KMS-11 (cell line): ENCODE results near the gene ANKRD29.
A peak's percentile ranks its signal among the peaks of the same experiment; 100 is the strongest.
"Not testable (repeated sequence)": the region's sequence is repeated elsewhere in the genome, so short reads cannot be mapped to it uniquely, and the experiment has no call there.

Source experiments
- H2AFZ ChIP-seq: fragments of 200-600 bp; sonication (generic); 2 replicates; pipeline ENCODE4 v1.6.1; 2016; ENCODE audit warnings: antibody characterized with exemption, mixed run types, low read depth
- H3K27ac ChIP-seq: fragments of 200-600 bp; sonication (generic); 2 replicates; pipeline ENCODE4 v1.6.1; 2016; ENCODE audit warnings: mild to moderate bottlenecking, mixed run types
- H3K27me3 ChIP-seq: fragments of 200-600 bp; sonication (generic); 2 replicates; pipeline ENCODE4 v1.6.1; 2017; ENCODE audit warnings: mild to moderate bottlenecking, low read depth, mixed run types, moderate library complexity; ENCODE audit not compliant: insufficient read depth
- H3K36me3 ChIP-seq: fragments of 200-600 bp; sonication (generic); 2 replicates; pipeline ENCODE4 v1.6.1; 2017; ENCODE audit warnings: mild to moderate bottlenecking, mixed run types; ENCODE audit not compliant: insufficient read depth
- H3K4me1 ChIP-seq: fragments of 200-600 bp; sonication (generic); 2 replicates; pipeline ENCODE4 v1.6.1; 2016; ENCODE audit warnings: mild to moderate bottlenecking, low read depth, mixed run types; ENCODE audit not compliant: poor library complexity, severe bottlenecking
- H3K4me2 ChIP-seq: fragments of 200-600 bp; sonication (generic); 2 replicates; pipeline ENCODE4 v1.7.0; 2016; ENCODE audit warnings: mild to moderate bottlenecking, mixed run types
- H3K4me3 ChIP-seq: fragments of 200-600 bp; sonication (generic); IDR thresholded peaks from 2 replicates; pipeline ENCODE4 v1.6.1; 2017; ENCODE audit warnings: low read depth, low read length, mixed read lengths; ENCODE audit not compliant: insufficient read depth
- H3K79me2 ChIP-seq: fragments of 200-600 bp; sonication (generic); 2 replicates; pipeline ENCODE4 v1.6.1; 2016; ENCODE audit warnings: low read depth, mixed run types; ENCODE audit not compliant: insufficient read depth
- H3K9ac ChIP-seq: fragments of 200-600 bp; sonication (generic); 2 replicates; pipeline ENCODE4 v1.6.1; 2016; ENCODE audit warnings: mild to moderate bottlenecking, mixed run types
- H4K20me1 ChIP-seq: fragments of 200-600 bp; sonication (generic); 2 replicates; pipeline ENCODE4 v1.6.1; 2016; ENCODE audit warnings: mild to moderate bottlenecking, mixed run types; ENCODE audit not compliant: insufficient read depth
- TF ChIP-seq, protein P1 (sequence below): fragments of 200-600 bp; sonication (generic); conservative IDR thresholded peaks from 2 replicates; pipeline ENCODE4 v1.6.1; 2017; ENCODE audit warnings: low read depth, mild to moderate bottlenecking, antibody characterized with exemption, low read length, moderate library complexity, mixed read lengths

ANKRD29 gene

GRCh38 chr18:23641937-23642666 lies 20.6 kb downstream of the ANKRD29 start:
- Histone ChIP-seq H2AFZ (no peak overlapping the region), H3K36me3 (no peaks in the 10 kb centered on the region), H3K9ac (no peak overlapping the region), H3K27me3 (no peaks in the 10 kb centered on the region), H3K4me2 (no peak overlapping the region), H3K27ac (no peak overlapping the region), H3K4me1 (peaks cover 6% of the 10 kb centered on the region), H3K79me2 (no peaks in the 10 kb centered on the region), H3K4me3 (no peak overlapping the region), H4K20me1 (no peaks in the 10 kb centered on the region)
- TF ChIP-seq, protein P1, sequence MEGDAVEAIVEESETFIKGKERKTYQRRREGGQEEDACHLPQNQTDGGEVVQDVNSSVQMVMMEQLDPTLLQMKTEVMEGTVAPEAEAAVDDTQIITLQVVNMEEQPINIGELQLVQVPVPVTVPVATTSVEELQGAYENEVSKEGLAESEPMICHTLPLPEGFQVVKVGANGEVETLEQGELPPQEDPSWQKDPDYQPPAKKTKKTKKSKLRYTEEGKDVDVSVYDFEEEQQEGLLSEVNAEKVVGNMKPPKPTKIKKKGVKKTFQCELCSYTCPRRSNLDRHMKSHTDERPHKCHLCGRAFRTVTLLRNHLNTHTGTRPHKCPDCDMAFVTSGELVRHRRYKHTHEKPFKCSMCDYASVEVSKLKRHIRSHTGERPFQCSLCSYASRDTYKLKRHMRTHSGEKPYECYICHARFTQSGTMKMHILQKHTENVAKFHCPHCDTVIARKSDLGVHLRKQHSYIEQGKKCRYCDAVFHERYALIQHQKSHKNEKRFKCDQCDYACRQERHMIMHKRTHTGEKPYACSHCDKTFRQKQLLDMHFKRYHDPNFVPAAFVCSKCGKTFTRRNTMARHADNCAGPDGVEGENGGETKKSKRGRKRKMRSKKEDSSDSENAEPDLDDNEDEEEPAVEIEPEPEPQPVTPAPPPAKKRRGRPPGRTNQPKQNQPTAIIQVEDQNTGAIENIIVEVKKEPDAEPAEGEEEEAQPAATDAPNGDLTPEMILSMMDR = no peak

- Histone ChIP-seq H3K4me3 (no peak overlapping the region), H3K27ac (no peak overlapping the region), H3K36me3 (no peaks in the 10 kb centered on the region), H2AFZ (no peak overlapping the region), H3K9ac (no peak overlapping the region), H3K4me1 (peaks cover 11% of the 10 kb centered on the region), H3K4me2 (no peak overlapping the region), H4K20me1 (no peaks in the 10 kb centered on the region), H3K27me3 (no peaks in the 10 kb centered on the region), H3K79me2 (no peaks in the 10 kb centered on the region)
- TF ChIP-seq, protein P1 = no peak
Measured at GRCh38 chr18:23641143-23641720, 21.5 kb downstream of the ANKRD29 start.

GRCh38 chr18:23640052-23640451 lies 22.7 kb downstream of the ANKRD29 start:
- TF ChIP-seq, protein P1 = 0 out of 2 replicates have a peak, but pooled peaks have one; percentile 18
- Histone ChIP-seq H3K36me3 (no peaks in the 10 kb centered on the region), H3K4me1 (peaks cover 23% of the 10 kb centered on the region), H3K79me2 (no peaks in the 10 kb centered on the region), H3K9ac (no peak overlapping the region), H3K4me2 (no peak overlapping the region), H3K4me3 (no peak overlapping the region), H4K20me1 (no peaks in the 10 kb centered on the region), H3K27me3 (no peaks in the 10 kb centered on the region), H3K27ac (no peak overlapping the region), H2AFZ (no peak overlapping the region)

DNA sequence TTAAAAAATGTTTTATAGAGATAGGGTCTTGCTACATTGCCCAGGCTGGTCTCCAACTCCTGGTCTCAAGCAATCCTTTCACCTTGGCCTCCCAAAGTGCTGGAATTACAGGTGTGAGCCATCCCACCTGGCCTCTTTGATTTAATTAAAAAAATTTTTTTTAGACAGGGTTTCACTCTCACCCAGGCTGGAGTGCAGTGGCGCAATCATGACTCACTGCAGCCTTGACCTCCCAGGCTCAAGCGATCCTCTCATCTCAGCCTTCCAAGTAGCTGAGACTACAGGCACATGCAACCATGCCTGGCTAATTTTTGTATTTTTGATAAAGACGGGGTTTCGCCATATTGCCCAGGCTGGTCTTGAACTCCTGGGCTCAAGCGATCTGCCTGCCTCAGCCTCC lies 26.3 kb downstream of the ANKRD29 start:
- H3K4me2 ChIP-seq, H2AFZ ChIP-seq, H3K4me3 ChIP-seq, H3K9ac ChIP-seq, H3K27ac ChIP-seq, H3K27me3 ChIP-seq, H3K79me2 ChIP-seq, H3K36me3 ChIP-seq, H4K20me1 ChIP-seq: not testable (repeated sequence)
- H3K4me1 ChIP-seq = peaks cover 35% of the 10 kb centered on the region

- Histone ChIP-seq H4K20me1 (no peaks in the 10 kb centered on the region), H3K4me2 (no peak overlapping the region), H3K27me3 (no peaks in the 10 kb centered on the region), H3K4me1 (peaks cover 35% of the 10 kb centered on the region), H3K4me3 (no peak overlapping the region), H3K36me3 (no peaks in the 10 kb centered on the region), H3K27ac (no peak overlapping the region), H2AFZ (no peak overlapping the region), H3K79me2 (no peaks in the 10 kb centered on the region), H3K9ac (no peak overlapping the region)
- TF ChIP-seq, protein P1 = no peak
Measured at GRCh38 chr18:23636071-23636399, 26.7 kb downstream of the ANKRD29 start.
